HEK293T (cell line): ENCODE results near the gene CCM2.
A peak's percentile ranks its signal among the peaks of the same experiment; 100 is the strongest.

Source experiments
- CTCF ChIA-PET: fragments of 350-600 bp; formaldehyde crosslinking; extraction: SDS; loops from one replicate; lab custom pipeline; 2021; ENCODE audit warnings: antibody characterized with exemption, inconsistent platforms; lab: Yijun Ruan, JAX
- POLR2A ChIA-PET: fragments of 350-600 bp; formaldehyde crosslinking; extraction: SDS; loops from one replicate; lab custom pipeline; 2020; ENCODE audit warnings: antibody characterized with exemption, inconsistent platforms; lab: Yijun Ruan, JAX
- DNase-seq: peaks from one replicate; pipeline ENCODE4 v3.0.0; 2012; ENCODE audit warnings: mixed read lengths; ENCODE audit errors: extremely low spot score
- ARNT ChIP-seq: fragments of 450-650 bp; IDR thresholded peaks from 2 replicates; pipeline ENCODE4 v1.6.1; 2017; ENCODE audit warnings: mild to moderate bottlenecking
- BHLHE40 ChIP-seq: fragments of 450-650 bp; IDR thresholded peaks from 2 replicates; pipeline ENCODE4 v1.6.1; 2016; ENCODE audit warnings: mild to moderate bottlenecking, moderate library complexity, borderline replicate concordance
- CTBP1 ChIP-seq: fragments of 450-650 bp; IDR thresholded peaks from 2 replicates; pipeline ENCODE4 v1.6.1; 2016; ENCODE audit warnings: borderline replicate concordance
- ELF4 ChIP-seq: fragments of 450-650 bp; IDR thresholded peaks from 2 replicates; pipeline ENCODE4 v1.6.1; 2017; ENCODE audit warnings: antibody characterized with exemption
- FOXA1 ChIP-seq: fragments of 450-650 bp; IDR thresholded peaks from 2 replicates; pipeline ENCODE4 v1.6.1; 2016; ENCODE audit warnings: mild to moderate bottlenecking
- FOXK2 ChIP-seq: fragments of 450-650 bp; IDR thresholded peaks from 2 replicates; pipeline ENCODE4 v1.6.1; 2016; ENCODE audit warnings: mild to moderate bottlenecking
- FOXM1 ChIP-seq: fragments of 450-650 bp; IDR thresholded peaks from 2 replicates; pipeline ENCODE4 v1.6.1; 2017; ENCODE audit warnings: mild to moderate bottlenecking, borderline replicate concordance
- HDGF ChIP-seq: fragments of 450-650 bp; IDR thresholded peaks from 2 replicates; pipeline ENCODE4 v1.6.1; 2017; ENCODE audit warnings: antibody characterized with exemption, borderline replicate concordance
- L3MBTL2 ChIP-seq: fragments of 450-650 bp; conservative IDR thresholded peaks from 2 replicates; pipeline ENCODE4 v1.6.1; 2016; ENCODE audit warnings: mild to moderate bottlenecking
- LEF1 ChIP-seq: fragments of 450-650 bp; IDR thresholded peaks from 2 replicates; pipeline ENCODE4 v1.6.1; 2017; ENCODE audit warnings: mild to moderate bottlenecking, borderline replicate concordance
- NFRKB ChIP-seq: fragments of 450-650 bp; IDR thresholded peaks from 2 replicates; pipeline ENCODE4 v1.6.1; 2016; ENCODE audit warnings: mild to moderate bottlenecking, moderate library complexity
- PKNOX1 ChIP-seq: fragments of 450-650 bp; IDR thresholded peaks from 2 replicates; pipeline ENCODE4 v1.6.1; 2016
- SP1 ChIP-seq: fragments of 450-650 bp; IDR thresholded peaks from 2 replicates; pipeline ENCODE4 v1.6.1; 2017
- SUZ12 ChIP-seq: fragments of 450-650 bp; IDR thresholded peaks from 2 replicates; pipeline ENCODE4 v1.6.1; 2016; ENCODE audit warnings: mild to moderate bottlenecking
- TARDBP ChIP-seq: fragments of 450-650 bp; IDR thresholded peaks from 2 replicates; pipeline ENCODE4 v1.6.1; 2016
- ZNF384 ChIP-seq: fragments of 450-650 bp; IDR thresholded peaks from 2 replicates; pipeline ENCODE4 v1.6.1; 2016

The CCM2 gene

GRCh38 chr7:45053401-45053800 lies 53.4 kb downstream of the CCM2 start:
- POLR2A ChIA-PET, result no interaction called here
- no peak for TF ChIP-seq NFRKB
- TF ChIP-seq LEF1, result no peak
- no peak for TF ChIP-seq ELF4
- TF ChIP-seq ZNF384, result no peak
- peak; percentile 1 for DNase-seq
- CTCF ChIA-PET, result interaction anchor here (0.6 kb wide), 1 partner anchor 80 kb away, joined by 3 read pairs; no protein-coding TSS in a partner anchor

GRCh38 chr7:45053941-45054340 lies 53.9 kb downstream of the CCM2 start:
- TF ChIP-seq CTBP1, result no peak
- TF ChIP-seq PKNOX1, result no peak
- no peak for TF ChIP-seq ZNF384
- TF ChIP-seq LEF1, result no peak
- no peak for TF ChIP-seq ARNT
- TF ChIP-seq BHLHE40, result no peak
- no peak for TF ChIP-seq FOXA1
- no peak for TF ChIP-seq ELF4
- TF ChIP-seq HDGF, result no peak
- TF ChIP-seq FOXM1, result no peak
- TF ChIP-seq NFRKB, result no peak
- no peak for TF ChIP-seq L3MBTL2
- TF ChIP-seq TARDBP, result no peak
- no peak for TF ChIP-seq SP1
- TF ChIP-seq FOXK2, result no peak
- POLR2A ChIA-PET, result no interaction called here
- CTCF ChIA-PET, result interaction anchor here (0.6 kb wide), 1 partner anchor 80 kb away, joined by 3 read pairs; no protein-coding TSS in a partner anchor
- peak; percentile 3 for DNase-seq

- ChIA-PET CTCF (interaction anchor here (0.6 kb wide), 1 partner anchor 522 kb away, joined by 3 read pairs; no protein-coding TSS in a partner anchor), POLR2A (no interaction called here)
- peak; percentile 3 for DNase-seq
- TF ChIP-seq SP1 (no peak), CTBP1 (no peak), SUZ12 (no peak), LEF1 (no peak), FOXK2 (no peak), ARNT (no peak), L3MBTL2 (no peak), TARDBP (no peak), BHLHE40 (no peak), ELF4 (no peak)
These were observed 54.4 kb downstream of the CCM2 start for GRCh38 chr7:45054442-45054841.

GRCh38 chr7:45055016-45055415 lies 55.0 kb downstream of the CCM2 start:
- TF ChIP-seq L3MBTL2, result no peak
- ChIA-PET POLR2A (no interaction called here), CTCF (interaction anchor here (0.6 kb wide), 1 partner anchor 522 kb away, joined by 3 read pairs; no protein-coding TSS in a partner anchor)
- DNase-seq, result no peak

GRCh38 chr7:45055594-45056219 lies 55.7 kb downstream of the CCM2 start:
- DNase-seq, result no peak
- TF ChIP-seq FOXK2 (no peak), SP1 (no peak), ELF4 (no peak), TARDBP (no peak), L3MBTL2 (no peak), ZNF384 (no peak), HDGF (no peak), LEF1 (no peak), ARNT (no peak), BHLHE40 (no peak), FOXM1 (no peak), NFRKB (no peak), CTBP1 (no peak), PKNOX1 (no peak), FOXA1 (no peak), SUZ12 (no peak)

GRCh38 chr7:45057878-45058277 lies 57.9 kb downstream of the CCM2 start:
- TF ChIP-seq NFRKB (no peak), TARDBP (no peak), ARNT (no peak), FOXK2 (no peak), FOXM1 (no peak), CTBP1 (no peak), SP1 (no peak), LEF1 (no peak)
- ChIA-PET POLR2A (no interaction called here), CTCF (interaction anchor here (1.2 kb wide), 1 partner anchor 84 kb away, joined by 3 read pairs; no protein-coding TSS in a partner anchor)
- DNase-seq, result peak; percentile 1

More at GRCh38 chr7:45055594-45056219, 55.7 kb downstream of the CCM2 start:
- CTCF ChIA-PET, result no interaction called here
- POLR2A ChIA-PET, result no interaction called here

- DNase-seq, result no peak
- TF ChIP-seq PKNOX1, result no peak
- TF ChIP-seq LEF1, result no peak
- no peak for TF ChIP-seq TARDBP
- no peak for TF ChIP-seq L3MBTL2
- TF ChIP-seq SUZ12, result no peak
- TF ChIP-seq FOXK2, result no peak
- no peak for TF ChIP-seq CTBP1
- TF ChIP-seq ARNT, result no peak
- no peak for TF ChIP-seq ELF4
- ChIA-PET POLR2A (no interaction called here), CTCF (no interaction called here)
These were observed 60.3 kb downstream of the CCM2 start for GRCh38 chr7:45060295-45060694.
